ENCODE results near the gene NPFFR1.

The NPFFR1 gene

GRCh38 chr10:70268376-70268775 lies 15.4 kb downstream of the NPFFR1 start:
- FAIRE-seq: no peak
- no peak for TF ChIP-seq CTCF (IDR thresholded peaks at IDR 0.05; ENCODE audit: insufficient read depth, missing control alignments)
- no peak for DNase-seq (ENCODE audit: insufficient read length, low spot score)

GRCh38 chr10:70267161-70267933 lies 16.5 kb downstream of the NPFFR1 start:
- DNase-seq (ENCODE audit: insufficient read length, low spot score): no peak
- peak; percentile 9 for TF ChIP-seq CTCF (IDR thresholded peaks at IDR 0.05; ENCODE audit: insufficient read depth, missing control alignments)
- FAIRE-seq: no peak

GRCh38 chr10:70266701-70267100 lies 17.1 kb downstream of the NPFFR1 start:
- no peak for TF ChIP-seq CTCF (IDR thresholded peaks at IDR 0.05; ENCODE audit: insufficient read depth, missing control alignments)
- FAIRE-seq (no peak), DNase-seq (ENCODE audit: insufficient read length, low spot score) (no peak)

- no peak for TF ChIP-seq CTCF (IDR thresholded peaks at IDR 0.05; ENCODE audit: insufficient read depth, missing control alignments)
- no peak for DNase-seq (ENCODE audit: insufficient read length, low spot score)
- FAIRE-seq: no peak
These were observed 17.7 kb downstream of the NPFFR1 start for GRCh38 chr10:70266056-70266455.

- no peak for FAIRE-seq
- no peak for DNase-seq (ENCODE audit: insufficient read length, low spot score)
- peak; percentile 34 for TF ChIP-seq CTCF (IDR thresholded peaks at IDR 0.05; ENCODE audit: insufficient read depth, missing control alignments)
These were observed 18.6 kb downstream of the NPFFR1 start for GRCh38 chr10:70265032-70265689.

GRCh38 chr10:70260734-70261133 lies 23.1 kb downstream of the NPFFR1 start:
- no peak for TF ChIP-seq CTCF (IDR thresholded peaks at IDR 0.05; ENCODE audit: insufficient read depth, missing control alignments)
- DNase-seq (ENCODE audit: insufficient read length, low spot score) (no peak), FAIRE-seq (no peak)

- FAIRE-seq: no peak
- DNase-seq (ENCODE audit: insufficient read length, low spot score): no peak
- TF ChIP-seq CTCF (IDR thresholded peaks at IDR 0.05; ENCODE audit: insufficient read depth, missing control alignments): no peak
These were observed 23.5 kb downstream of the NPFFR1 start for GRCh38 chr10:70260259-70260658.

Measured in D721Med (cell line).